Sigmoid colon (tissue), 4 donors: ENCODE measurements around the gene CXorf65.

Source experiments
- CTCF ChIP-seq, 4 experiments: fragments of 450-650 bp in 3 of 4; fragments of 200-600 bp in 1 of 4; IDR thresholded peaks; one replicate each; pipeline ENCODE4 v1.5.1; 2016 to 2019; ENCODE audit warnings: antibody characterized with exemption in 4 of 4, mild to moderate bottlenecking in 3 of 4, moderate library complexity in 2 of 4
- EP300 ChIP-seq, 4 donors: sonication (generic); formaldehyde crosslinking; IDR thresholded peaks; one replicate each; pipeline ENCODE4 v1.6.1; 2017; ENCODE audit warnings: antibody characterized with exemption in 4 of 4
- POLR2A ChIP-seq, 2 donors: fragments of 450-650 bp; IDR thresholded peaks; one replicate each; pipeline ENCODE4 v1.6.1; 2016; ENCODE audit warnings: antibody characterized with exemption in 2 of 2, mild to moderate bottlenecking in 2 of 2, moderate library complexity in 2 of 2
- POLR2AphosphoS5 ChIP-seq, 4 donors: sonication (generic); formaldehyde crosslinking; IDR thresholded peaks; one replicate each; pipeline ENCODE4 v1.6.1; 2017; ENCODE audit warnings: antibody characterized with exemption in 4 of 4

DNA sequence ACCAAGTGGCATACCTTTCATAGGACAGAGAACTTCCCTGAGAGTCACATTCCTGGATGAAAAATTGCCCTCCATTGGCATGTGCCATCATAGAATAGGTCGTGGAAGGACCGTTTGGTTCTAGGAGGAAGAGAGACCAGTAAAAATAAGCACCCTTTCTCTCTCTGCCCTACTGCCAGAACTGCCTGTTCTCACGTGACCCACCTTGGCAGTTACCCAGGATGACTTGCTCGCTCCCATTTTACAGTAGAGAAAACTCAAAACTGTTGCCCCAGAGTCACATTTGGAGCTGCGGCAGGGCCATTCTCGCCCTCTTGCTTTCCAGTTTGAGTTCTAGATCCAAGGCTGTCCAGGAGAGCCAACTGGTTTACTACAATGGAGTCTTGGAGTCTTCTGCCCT lies 37.0 kb upstream of the CXorf65 start:
- TF ChIP-seq CTCF (IDR thresholded peaks at IDR 0.05) (no peak), EP300 (IDR thresholded peaks at IDR 0.05) (no peak), POLR2A (IDR thresholded peaks at IDR 0.05) (no peak), POLR2AphosphoS5 (IDR thresholded peaks at IDR 0.05) (no peak)
